ENCODE measurements around the gene ITM2B.

Gene ITM2B

GRCh38 chr13:48233046-48233888 lies at the start of gene ITM2B:
TSS of gene ITM2B (plus strand) at chr13:48233206. CDS start at chr13:48233361, 155 bp downstream.
- Histone ChIP-seq H3K9ac (ENCODE audit: low read depth in 1 of 2, low read length in 2 of 2) (peak within 1 kb of the TSS; percentile 94 to 99), H3K9me3 (ENCODE audit: control insufficient read depth in 2 of 2, low read length in 2 of 2) (no peaks in the 10 kb centered on the region), H3K4me3 (ENCODE audit: low read length in 2 of 2) (peak within 1 kb of the TSS; percentile 97 to 99), H3K27ac (ENCODE audit: low read depth in 2 of 2, low read length in 2 of 2) (peak within 1 kb of the TSS; percentile 99), H3K27me3 (ENCODE audit: control insufficient read depth in 2 of 2, insufficient read depth in 2 of 2, low read length in 2 of 2) (no peaks in the 10 kb centered on the region), H3K36me3 (ENCODE audit: control insufficient read depth in 2 of 2, insufficient read depth in 2 of 2, low read length in 2 of 2) (no peaks in the 10 kb centered on the region), H3K4me1 (ENCODE audit: control insufficient read depth in 2 of 2, insufficient read depth in 2 of 2, low read length in 2 of 2) (peaks cover 11 to 20% of the 10 kb centered on the region in 2 donors)

- H3K4me3 ChIP-seq (ENCODE audit: low read length in 2 of 2), result no peak overlapping the region
- H3K4me1 ChIP-seq (ENCODE audit: control insufficient read depth in 2 of 2, insufficient read depth in 2 of 2, low read length in 2 of 2), result no peaks in the 10 kb centered on the region
- no peak overlapping the region for H3K27ac ChIP-seq (ENCODE audit: low read depth in 2 of 2, low read length in 2 of 2)
Measured at GRCh38 chr13:48184260-48184659, 48.7 kb upstream of the ITM2B start.

GRCh38 chr13:48185018-48185417 lies 48.0 kb upstream of the ITM2B start:
- no peak overlapping the region for H3K27ac ChIP-seq (ENCODE audit: low read depth in 2 of 2, low read length in 2 of 2)

More at GRCh38 chr13:48184260-48184659, 48.7 kb upstream of the ITM2B start:
- H3K27me3 ChIP-seq (ENCODE audit: control insufficient read depth in 2 of 2, insufficient read depth in 2 of 2, low read length in 2 of 2), result no peaks in the 10 kb centered on the region
- H3K36me3 ChIP-seq (ENCODE audit: control insufficient read depth in 2 of 2, insufficient read depth in 2 of 2, low read length in 2 of 2), result no peaks in the 10 kb centered on the region
- H3K9ac ChIP-seq (ENCODE audit: low read depth in 1 of 2, low read length in 2 of 2), result no peak overlapping the region
- no peaks in the 10 kb centered on the region for H3K9me3 ChIP-seq (ENCODE audit: control insufficient read depth in 2 of 2, low read length in 2 of 2)

GRCh38 chr13:48186722-48187121 lies 46.3 kb upstream of the ITM2B start:
- Histone ChIP-seq H3K4me3 (ENCODE audit: low read length in 2 of 2) (no peak overlapping the region), H3K9me3 (ENCODE audit: control insufficient read depth in 2 of 2, low read length in 2 of 2) (no peaks in the 10 kb centered on the region), H3K4me1 (ENCODE audit: control insufficient read depth in 2 of 2, insufficient read depth in 2 of 2, low read length in 2 of 2) (no peaks in the 10 kb centered on the region), H3K27ac (ENCODE audit: low read depth in 2 of 2, low read length in 2 of 2) (no peak overlapping the region), H3K36me3 (ENCODE audit: control insufficient read depth in 2 of 2, insufficient read depth in 2 of 2, low read length in 2 of 2) (no peaks in the 10 kb centered on the region), H3K9ac (ENCODE audit: low read depth in 1 of 2, low read length in 2 of 2) (no peak overlapping the region), H3K27me3 (ENCODE audit: control insufficient read depth in 2 of 2, insufficient read depth in 2 of 2, low read length in 2 of 2) (no peaks in the 10 kb centered on the region)

More at GRCh38 chr13:48185018-48185417, 48.0 kb upstream of the ITM2B start:
- H3K9ac ChIP-seq (ENCODE audit: low read depth in 1 of 2, low read length in 2 of 2), result no peak overlapping the region
- no peaks in the 10 kb centered on the region for H3K27me3 ChIP-seq (ENCODE audit: control insufficient read depth in 2 of 2, insufficient read depth in 2 of 2, low read length in 2 of 2)
- no peaks in the 10 kb centered on the region for H3K36me3 ChIP-seq (ENCODE audit: control insufficient read depth in 2 of 2, insufficient read depth in 2 of 2, low read length in 2 of 2)
- no peaks in the 10 kb centered on the region for H3K9me3 ChIP-seq (ENCODE audit: control insufficient read depth in 2 of 2, low read length in 2 of 2)
- H3K4me3 ChIP-seq (ENCODE audit: low read length in 2 of 2), result no peak overlapping the region
- H3K4me1 ChIP-seq (ENCODE audit: control insufficient read depth in 2 of 2, insufficient read depth in 2 of 2, low read length in 2 of 2), result no peaks in the 10 kb centered on the region

GRCh38 chr13:48188131-48188530 lies 44.9 kb upstream of the ITM2B start:
- H3K27me3 ChIP-seq (ENCODE audit: control insufficient read depth in 2 of 2, insufficient read depth in 2 of 2, low read length in 2 of 2), result no peaks in the 10 kb centered on the region
- H3K9me3 ChIP-seq (ENCODE audit: control insufficient read depth in 2 of 2, low read length in 2 of 2), result no peaks in the 10 kb centered on the region
- no peak overlapping the region for H3K9ac ChIP-seq (ENCODE audit: low read depth in 1 of 2, low read length in 2 of 2)
- H3K4me3 ChIP-seq (ENCODE audit: low read length in 2 of 2), result no peak overlapping the region
- no peaks in the 10 kb centered on the region for H3K36me3 ChIP-seq (ENCODE audit: control insufficient read depth in 2 of 2, insufficient read depth in 2 of 2, low read length in 2 of 2)
- H3K27ac ChIP-seq (ENCODE audit: low read depth in 2 of 2, low read length in 2 of 2), result no peak overlapping the region
- no peaks in the 10 kb centered on the region for H3K4me1 ChIP-seq (ENCODE audit: control insufficient read depth in 2 of 2, insufficient read depth in 2 of 2, low read length in 2 of 2)

GRCh38 chr13:48188601-48189000 lies 44.4 kb upstream of the ITM2B start:
- H3K9me3 ChIP-seq (ENCODE audit: control insufficient read depth in 2 of 2, low read length in 2 of 2), result no peaks in the 10 kb centered on the region
- no peaks in the 10 kb centered on the region for H3K4me1 ChIP-seq (ENCODE audit: control insufficient read depth in 2 of 2, insufficient read depth in 2 of 2, low read length in 2 of 2)
- H3K27ac ChIP-seq (ENCODE audit: low read depth in 2 of 2, low read length in 2 of 2), result no peak overlapping the region

GRCh38 chr13:48189171-48189570 lies 43.8 kb upstream of the ITM2B start:
- Histone ChIP-seq H3K4me1 (ENCODE audit: control insufficient read depth in 2 of 2, insufficient read depth in 2 of 2, low read length in 2 of 2) (no peaks in the 10 kb centered on the region), H3K27ac (ENCODE audit: low read depth in 2 of 2, low read length in 2 of 2) (no peak overlapping the region), H3K36me3 (ENCODE audit: control insufficient read depth in 2 of 2, insufficient read depth in 2 of 2, low read length in 2 of 2) (no peaks in the 10 kb centered on the region), H3K4me3 (ENCODE audit: low read length in 2 of 2) (no peak overlapping the region), H3K27me3 (ENCODE audit: control insufficient read depth in 2 of 2, insufficient read depth in 2 of 2, low read length in 2 of 2) (no peaks in the 10 kb centered on the region), H3K9me3 (ENCODE audit: control insufficient read depth in 2 of 2, low read length in 2 of 2) (no peaks in the 10 kb centered on the region), H3K9ac (ENCODE audit: low read depth in 1 of 2, low read length in 2 of 2) (no peak overlapping the region)

More at GRCh38 chr13:48188601-48189000, 44.4 kb upstream of the ITM2B start:
- H3K36me3 ChIP-seq (ENCODE audit: control insufficient read depth in 2 of 2, insufficient read depth in 2 of 2, low read length in 2 of 2), result no peaks in the 10 kb centered on the region
- no peak overlapping the region for H3K9ac ChIP-seq (ENCODE audit: low read depth in 1 of 2, low read length in 2 of 2)
- no peak overlapping the region for H3K4me3 ChIP-seq (ENCODE audit: low read length in 2 of 2)
- H3K27me3 ChIP-seq (ENCODE audit: control insufficient read depth in 2 of 2, insufficient read depth in 2 of 2, low read length in 2 of 2), result no peaks in the 10 kb centered on the region

- no peaks in the 10 kb centered on the region for H3K36me3 ChIP-seq (ENCODE audit: control insufficient read depth in 2 of 2, insufficient read depth in 2 of 2, low read length in 2 of 2)
- no peak overlapping the region for H3K9ac ChIP-seq (ENCODE audit: low read depth in 1 of 2, low read length in 2 of 2)
- no peak overlapping the region for H3K27ac ChIP-seq (ENCODE audit: low read depth in 2 of 2, low read length in 2 of 2)
- H3K4me1 ChIP-seq (ENCODE audit: control insufficient read depth in 2 of 2, insufficient read depth in 2 of 2, low read length in 2 of 2), result no peaks in the 10 kb centered on the region
- H3K9me3 ChIP-seq (ENCODE audit: control insufficient read depth in 2 of 2, low read length in 2 of 2), result no peaks in the 10 kb centered on the region
- no peak overlapping the region for H3K4me3 ChIP-seq (ENCODE audit: low read length in 2 of 2)
- no peaks in the 10 kb centered on the region for H3K27me3 ChIP-seq (ENCODE audit: control insufficient read depth in 2 of 2, insufficient read depth in 2 of 2, low read length in 2 of 2)
Measured at GRCh38 chr13:48192411-48192935, 40.5 kb upstream of the ITM2B start.

- Histone ChIP-seq H3K27me3 (ENCODE audit: control insufficient read depth in 2 of 2, insufficient read depth in 2 of 2, low read length in 2 of 2) (no peaks in the 10 kb centered on the region), H3K4me3 (ENCODE audit: low read length in 2 of 2) (no peak overlapping the region), H3K36me3 (ENCODE audit: control insufficient read depth in 2 of 2, insufficient read depth in 2 of 2, low read length in 2 of 2) (no peaks in the 10 kb centered on the region), H3K9me3 (ENCODE audit: control insufficient read depth in 2 of 2, low read length in 2 of 2) (no peaks in the 10 kb centered on the region), H3K27ac (ENCODE audit: low read depth in 2 of 2, low read length in 2 of 2) (no peak overlapping the region), H3K9ac (ENCODE audit: low read depth in 1 of 2, low read length in 2 of 2) (no peak overlapping the region), H3K4me1 (ENCODE audit: control insufficient read depth in 2 of 2, insufficient read depth in 2 of 2, low read length in 2 of 2) (no peaks in the 10 kb centered on the region)
Measured at GRCh38 chr13:48194379-48194754, 38.6 kb upstream of the ITM2B start.

GRCh38 chr13:48199404-48199946 lies 33.5 kb upstream of the ITM2B start:
- H3K9me3 ChIP-seq (ENCODE audit: control insufficient read depth in 2 of 2, low read length in 2 of 2), result no peaks in the 10 kb centered on the region
- no peaks in the 10 kb centered on the region for H3K36me3 ChIP-seq (ENCODE audit: control insufficient read depth in 2 of 2, insufficient read depth in 2 of 2, low read length in 2 of 2)
- H3K4me3 ChIP-seq (ENCODE audit: low read length in 2 of 2), result no peak overlapping the region
- H3K27ac ChIP-seq (ENCODE audit: low read depth in 2 of 2, low read length in 2 of 2), result no peak overlapping the region
- no peak overlapping the region for H3K9ac ChIP-seq (ENCODE audit: low read depth in 1 of 2, low read length in 2 of 2)
- no peaks in the 10 kb centered on the region for H3K4me1 ChIP-seq (ENCODE audit: control insufficient read depth in 2 of 2, insufficient read depth in 2 of 2, low read length in 2 of 2)
- H3K27me3 ChIP-seq (ENCODE audit: control insufficient read depth in 2 of 2, insufficient read depth in 2 of 2, low read length in 2 of 2), result no peaks in the 10 kb centered on the region
